ENCODE results near the gene MRRF.

Gene MRRF

DNA sequence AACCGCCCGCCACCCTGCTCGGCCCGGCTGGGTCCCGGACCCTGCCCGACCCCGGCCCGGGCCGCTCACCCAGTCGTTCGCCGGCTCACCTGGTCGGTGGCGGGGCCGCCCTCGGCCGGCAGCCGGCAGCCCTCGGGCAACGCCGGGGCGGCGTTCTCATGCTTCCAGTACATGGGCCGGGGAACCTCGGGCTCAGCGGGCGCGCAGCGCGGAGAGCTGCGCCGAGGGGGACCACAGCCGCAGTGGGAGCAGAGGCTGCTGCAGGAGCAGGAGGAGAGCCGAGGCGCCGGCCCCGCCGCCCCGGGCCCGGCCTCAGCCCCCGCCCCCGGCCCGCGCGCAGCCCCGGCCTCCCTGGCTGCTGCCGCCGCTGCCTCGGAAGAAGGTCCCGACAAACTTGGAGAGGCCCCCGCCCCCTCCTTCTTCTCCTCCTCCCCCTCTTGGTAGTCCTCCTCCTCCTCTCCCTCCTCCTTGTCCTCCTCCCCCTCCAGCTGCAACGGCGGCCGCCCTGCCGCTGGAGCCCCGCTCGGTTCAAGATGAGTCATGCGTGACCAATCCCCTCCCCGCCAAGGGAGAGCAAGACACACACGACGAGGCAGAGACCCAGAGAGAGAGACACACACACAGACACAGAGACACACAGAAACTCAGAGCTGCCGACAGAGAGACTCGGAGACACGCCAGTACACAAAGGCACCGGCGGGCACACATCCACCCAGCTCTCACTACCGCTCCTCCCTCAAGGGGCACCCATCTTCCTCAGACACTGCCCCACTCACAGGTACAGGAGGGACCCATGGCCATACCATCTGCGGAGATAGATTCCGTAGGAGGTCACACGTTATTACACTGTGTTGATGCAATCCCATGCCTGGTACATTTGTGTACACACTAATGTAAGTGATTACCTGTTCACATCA, 35.9 kb upstream of the MRRF start, which contains the start of gene LHX6:
Gene LHX6 (minus strand): TSS at position 390 of the 917 bp plus-strand sequence. CDS start 217 bp downstream, at position 173.
- DNase-seq = no peak

DNA sequence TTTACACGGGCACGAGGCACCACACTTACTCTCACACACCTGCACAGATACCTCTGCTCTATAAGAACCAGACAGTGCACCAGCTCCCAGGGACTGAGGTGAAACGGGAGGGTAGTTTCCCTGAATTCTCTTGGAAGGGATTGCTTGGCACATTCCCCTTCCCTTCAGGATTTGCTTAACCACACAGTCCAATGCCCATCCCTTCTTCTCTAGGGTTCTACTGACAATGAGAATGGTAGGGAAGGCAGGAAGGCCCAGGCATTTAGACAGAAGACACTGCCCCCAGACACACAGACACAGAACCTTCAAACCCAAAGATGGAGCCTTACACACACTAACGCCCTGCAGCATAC, 35.2 kb upstream of the MRRF start:
- no peak for DNase-seq

DNA sequence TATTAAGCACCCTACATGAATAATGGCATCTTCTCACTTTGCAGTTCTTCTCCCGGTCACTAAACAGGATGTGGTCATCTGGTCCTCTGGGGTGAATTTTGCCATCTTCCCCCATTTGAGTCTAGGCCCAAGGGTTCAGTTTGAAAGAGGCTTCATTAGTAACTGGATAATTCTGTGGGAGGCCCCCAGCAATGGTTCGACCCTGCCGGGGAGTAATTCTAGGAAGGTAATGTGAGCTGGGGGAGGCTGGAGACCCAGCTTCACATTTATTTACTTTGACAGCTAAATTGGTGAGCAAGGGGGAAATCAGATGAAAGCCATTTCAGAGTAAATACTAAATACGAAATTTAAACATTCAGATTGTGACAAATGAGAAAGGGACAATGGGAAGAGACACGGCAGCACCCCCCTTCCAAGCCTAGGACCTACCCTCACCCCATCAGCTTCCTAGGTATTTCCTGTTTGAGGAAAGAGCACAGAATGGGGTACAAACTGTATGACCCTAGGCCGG, 31.8 kb upstream of the MRRF start:
- DNase-seq = no peak

DNA sequence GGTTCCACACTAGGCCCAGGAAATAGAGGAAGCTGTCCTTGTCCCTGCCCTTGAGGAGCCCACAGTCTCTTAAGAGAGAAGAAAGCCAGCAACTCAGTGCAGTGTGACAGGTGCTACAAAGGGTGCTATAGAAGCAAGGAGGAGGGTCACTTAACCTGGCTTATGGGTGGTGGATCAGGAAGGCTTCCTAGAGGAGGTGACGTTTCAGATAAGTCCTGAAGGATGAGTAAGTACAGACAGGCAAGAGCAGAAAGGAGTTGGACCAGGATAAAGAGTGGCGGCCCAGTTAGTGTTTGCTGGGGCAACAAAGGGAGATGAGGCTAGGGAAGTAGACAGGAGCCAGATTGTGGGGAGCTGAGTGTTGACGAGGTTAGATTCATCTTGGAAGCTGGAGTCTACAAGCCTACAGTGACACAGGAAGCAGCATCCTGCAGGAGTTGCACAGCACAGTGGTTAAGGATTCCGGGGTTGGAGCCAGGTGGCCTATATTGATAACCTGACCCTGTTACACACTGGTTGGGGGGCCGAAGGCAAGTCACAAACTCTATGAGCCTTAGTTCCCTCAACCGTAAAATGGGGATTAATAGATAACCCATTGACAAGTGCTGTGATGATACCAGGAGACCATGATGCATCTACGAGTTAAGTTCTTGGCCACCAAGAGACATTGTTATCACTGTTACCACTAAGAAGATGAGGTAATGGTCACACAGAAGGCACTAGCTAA, 30.5 kb upstream of the MRRF start:
- DNase-seq = no peak

DNA sequence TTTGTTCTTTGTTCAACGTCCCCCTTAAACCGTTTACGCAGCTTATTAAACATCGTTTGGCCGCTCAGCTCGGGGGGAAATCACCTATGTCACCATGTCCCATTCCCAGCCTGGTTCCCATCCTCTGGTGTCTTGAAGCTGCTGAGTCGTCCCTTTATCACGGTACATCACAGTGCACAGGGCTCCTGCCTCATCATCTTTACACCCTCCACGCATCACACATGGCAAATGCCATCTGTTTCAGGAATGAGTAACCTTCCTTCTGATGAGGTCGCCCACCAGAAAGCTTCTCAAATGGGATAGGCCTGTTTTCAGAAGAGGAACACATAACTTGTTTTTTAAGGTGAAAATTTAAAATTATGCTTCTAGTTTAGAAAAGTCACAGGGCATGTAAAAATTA, 28.0 kb upstream of the MRRF start:
- DNase-seq = no peak

DNA sequence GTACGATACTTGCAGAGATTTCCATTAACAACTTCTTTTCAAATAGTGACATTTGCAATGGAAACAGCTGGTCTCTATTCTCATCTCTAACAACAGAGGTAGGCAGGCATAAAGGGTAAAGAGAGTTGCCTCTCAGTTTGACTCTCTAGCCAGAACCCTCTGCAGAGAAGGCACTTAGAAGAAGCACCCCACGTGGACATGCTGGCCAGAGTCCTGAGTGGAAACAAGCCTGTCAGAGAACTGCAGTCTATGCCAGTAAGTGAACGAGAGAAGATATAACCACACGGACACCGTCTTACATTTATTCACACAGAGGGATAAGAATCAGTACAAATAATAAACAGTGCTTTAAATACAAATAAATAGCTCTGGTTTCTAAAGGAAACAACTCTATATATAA, 25.0 kb upstream of the MRRF start:
- no peak for DNase-seq

DNA sequence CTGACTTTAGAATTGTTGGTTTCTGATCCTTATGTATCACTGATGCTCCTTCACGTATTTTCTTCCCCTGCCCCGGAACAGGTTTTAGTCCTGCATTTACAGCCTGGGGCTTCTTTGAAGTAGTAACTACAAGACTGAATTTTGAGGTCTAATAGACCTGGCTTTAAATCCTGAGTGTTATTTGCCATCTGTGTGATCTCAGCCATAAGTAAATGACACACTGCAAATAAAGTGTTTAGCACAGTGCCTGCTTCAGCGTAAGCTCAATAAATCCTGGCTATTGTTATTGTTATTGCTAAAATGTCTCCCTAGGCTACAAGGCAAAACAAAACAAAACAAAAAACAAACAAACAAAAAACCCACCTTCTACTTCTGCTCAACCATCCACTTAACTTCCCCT, 20.3 kb upstream of the MRRF start:
- DNase-seq = no peak

DNA sequence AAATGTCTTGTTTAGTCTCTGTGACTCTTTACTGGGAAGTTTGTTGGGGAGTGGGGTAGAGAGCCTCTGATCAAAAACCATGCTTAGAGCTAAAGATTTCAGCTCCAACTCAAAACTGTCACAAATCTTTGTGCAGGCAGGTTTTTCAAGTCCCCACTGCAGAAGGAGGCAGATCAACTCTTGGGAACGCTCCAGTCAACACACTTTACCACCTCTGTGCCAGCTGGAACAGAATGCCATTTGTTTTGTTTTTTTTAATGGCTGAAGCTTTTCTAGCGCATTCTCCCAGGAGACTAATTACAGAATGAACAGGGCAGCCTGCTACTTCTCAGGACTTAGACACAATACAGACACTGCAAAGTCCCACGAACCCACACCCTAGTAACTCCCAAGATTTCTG, 18.0 kb upstream of the MRRF start:
- DNase-seq = no peak

DNA sequence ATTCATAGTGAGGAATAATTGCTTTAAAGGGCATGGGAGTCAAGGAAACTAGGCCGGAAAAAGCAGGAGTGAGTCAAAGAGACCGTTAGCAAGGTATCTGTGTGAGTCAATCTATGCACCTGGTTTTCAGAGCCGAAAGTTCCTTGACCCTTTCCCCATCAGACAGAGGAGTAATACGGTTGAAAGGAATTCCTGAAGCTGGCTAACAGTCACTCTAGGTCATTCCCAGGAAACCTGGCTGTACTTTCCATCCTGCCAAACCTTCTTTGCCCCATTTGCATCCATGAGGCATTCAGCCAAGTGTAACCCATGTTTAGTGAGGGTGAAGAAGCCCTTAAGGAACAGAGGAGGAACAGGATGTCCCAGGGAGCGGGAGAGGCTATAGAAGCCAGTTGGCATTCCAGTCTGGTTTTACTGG, 16.2 kb upstream of the MRRF start:
- DNase-seq = no peak

DNA sequence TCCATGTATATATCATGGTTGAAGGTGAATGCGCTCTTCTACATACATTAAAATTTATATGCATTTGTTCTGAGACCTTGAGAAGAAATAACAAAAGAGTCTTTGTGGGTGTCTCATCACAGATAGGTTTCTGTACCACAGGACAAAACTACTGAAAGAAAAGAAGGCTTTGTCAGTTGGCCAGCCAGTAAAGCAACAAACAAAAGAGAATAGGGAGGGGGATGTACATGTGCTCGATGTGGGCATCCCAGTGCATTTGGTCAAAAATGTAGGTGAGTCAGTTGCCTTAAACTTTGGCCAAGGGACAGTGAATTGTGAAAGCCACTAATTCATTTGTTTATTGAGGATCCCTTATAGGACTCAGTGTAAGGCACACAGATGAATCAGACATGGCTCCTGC, 13.3 kb upstream of the MRRF start:
- no peak for DNase-seq

DNA sequence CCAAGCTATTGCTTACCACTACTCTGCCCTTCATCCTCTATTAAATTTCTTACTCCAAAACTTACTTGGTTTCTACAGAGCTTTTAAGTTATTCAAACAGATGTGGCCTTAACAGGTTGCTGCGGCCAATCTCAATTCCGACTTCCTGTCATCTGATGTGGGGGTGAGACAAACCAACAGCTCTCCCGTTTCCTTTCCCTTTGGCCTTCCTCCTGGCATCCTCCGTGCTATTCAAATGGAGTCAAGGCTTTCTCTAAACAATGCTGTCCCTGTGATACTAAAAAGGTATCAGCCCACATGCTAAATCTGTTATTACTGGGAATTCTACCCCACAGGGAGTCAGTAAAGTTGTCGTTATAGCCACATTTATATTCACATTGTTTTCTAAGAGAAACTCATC, 11.9 kb upstream of the MRRF start:
- no peak for DNase-seq

DNA sequence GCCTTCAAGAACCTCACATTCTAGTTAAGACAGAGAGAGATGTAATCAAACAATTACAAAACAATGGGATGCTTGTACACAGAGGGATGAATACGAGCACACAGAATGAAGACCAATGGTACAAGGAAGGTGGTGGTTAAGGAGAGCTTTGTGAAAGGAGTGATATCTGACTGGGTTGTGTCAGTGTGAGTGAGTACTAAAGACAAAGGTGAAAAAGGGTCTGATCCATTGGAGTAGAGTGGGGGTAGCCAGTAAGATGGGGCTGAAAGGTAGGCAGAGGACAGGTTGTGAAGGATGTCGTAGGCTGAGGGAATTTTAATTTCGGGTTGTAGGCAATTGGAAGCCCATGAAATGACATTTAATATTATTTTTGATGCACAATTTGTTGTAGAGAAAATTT, 9.9 kb upstream of the MRRF start:
- DNase-seq = no peak

DNA sequence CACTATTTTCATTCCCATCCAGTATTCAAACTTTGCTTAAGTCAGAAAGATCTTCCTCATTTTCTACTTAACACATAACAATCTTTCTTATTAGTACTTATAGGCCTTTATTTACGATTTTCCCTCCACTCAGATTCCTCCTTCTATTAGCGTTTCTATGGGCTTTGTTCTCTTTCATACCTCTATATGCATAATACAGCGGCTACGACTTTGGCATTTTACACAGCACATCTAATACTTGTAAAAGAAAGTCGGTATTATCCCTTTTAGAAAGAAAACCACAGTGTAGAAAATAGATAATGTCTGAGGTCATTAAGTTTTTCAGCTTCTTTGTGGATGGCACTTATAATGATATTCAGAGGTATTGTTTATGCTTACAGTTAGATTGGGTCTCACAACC, 8.5 kb upstream of the MRRF start:
- no peak for DNase-seq

DNA sequence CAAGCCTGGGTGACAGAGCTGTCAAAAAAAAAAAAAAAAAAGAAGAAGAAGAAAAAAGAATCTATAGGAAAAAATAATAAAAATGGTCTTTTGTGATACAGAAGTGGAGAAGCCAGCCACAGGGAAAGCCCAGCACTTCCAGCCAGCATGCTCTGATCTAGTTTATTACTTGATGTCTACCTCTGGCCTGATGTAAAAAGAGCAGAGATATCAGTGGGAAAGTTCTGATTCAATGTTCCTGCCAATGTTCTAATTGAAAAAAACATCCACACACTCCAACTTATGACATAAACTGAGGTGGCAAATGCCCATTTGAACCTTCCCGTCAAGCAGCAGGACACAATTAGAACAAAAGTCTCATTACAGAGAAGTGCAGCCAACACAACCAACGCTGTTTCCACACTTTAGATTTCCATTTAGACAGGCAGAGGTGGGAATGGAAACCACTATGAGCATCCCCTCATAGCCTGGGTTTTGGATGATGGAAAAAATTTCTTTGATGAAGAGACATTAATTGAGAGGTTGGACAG, 5.7 kb upstream of the MRRF start:
- no peak for DNase-seq

DNA sequence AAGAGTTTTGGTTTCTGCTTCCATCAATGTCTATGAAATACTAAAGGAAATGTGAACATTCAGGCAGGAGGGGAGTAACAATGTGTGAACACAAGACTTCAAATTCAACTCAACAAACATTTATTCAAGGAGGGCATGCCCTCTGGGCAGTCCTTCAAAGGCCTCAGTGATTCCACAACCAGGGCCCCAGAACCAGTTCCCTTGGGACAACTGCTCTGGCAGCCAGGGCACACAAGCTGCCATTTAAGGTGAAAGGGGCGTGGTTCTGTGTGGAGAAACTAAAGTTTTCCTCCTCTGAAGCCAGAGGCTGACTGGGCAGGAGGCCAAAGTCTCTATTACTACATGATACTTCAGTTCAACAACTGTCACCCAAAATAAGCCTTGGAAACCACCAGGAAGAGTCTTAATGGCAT, 3.2 kb upstream of the MRRF start:
- DNase-seq = no peak

DNA sequence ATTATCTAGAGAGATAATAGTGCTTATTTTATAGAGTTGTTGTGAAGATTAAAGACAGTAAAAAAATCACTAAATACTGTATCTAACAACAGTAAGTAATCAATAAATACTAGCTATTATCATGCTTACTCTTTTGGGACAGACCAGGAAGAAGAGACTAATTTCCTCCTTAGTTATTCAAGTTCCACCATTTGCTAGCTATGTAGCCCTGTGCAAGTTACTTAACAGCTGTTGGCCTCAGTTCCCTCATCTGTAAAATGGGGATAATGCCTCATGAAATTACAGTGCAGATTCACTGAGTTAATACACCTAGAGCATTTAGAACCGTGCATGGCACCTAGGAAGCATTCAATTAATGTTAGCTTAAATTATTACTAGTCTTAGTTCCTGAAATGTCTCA, 2.6 kb upstream of the MRRF start:
- DNase-seq = no peak

DNA sequence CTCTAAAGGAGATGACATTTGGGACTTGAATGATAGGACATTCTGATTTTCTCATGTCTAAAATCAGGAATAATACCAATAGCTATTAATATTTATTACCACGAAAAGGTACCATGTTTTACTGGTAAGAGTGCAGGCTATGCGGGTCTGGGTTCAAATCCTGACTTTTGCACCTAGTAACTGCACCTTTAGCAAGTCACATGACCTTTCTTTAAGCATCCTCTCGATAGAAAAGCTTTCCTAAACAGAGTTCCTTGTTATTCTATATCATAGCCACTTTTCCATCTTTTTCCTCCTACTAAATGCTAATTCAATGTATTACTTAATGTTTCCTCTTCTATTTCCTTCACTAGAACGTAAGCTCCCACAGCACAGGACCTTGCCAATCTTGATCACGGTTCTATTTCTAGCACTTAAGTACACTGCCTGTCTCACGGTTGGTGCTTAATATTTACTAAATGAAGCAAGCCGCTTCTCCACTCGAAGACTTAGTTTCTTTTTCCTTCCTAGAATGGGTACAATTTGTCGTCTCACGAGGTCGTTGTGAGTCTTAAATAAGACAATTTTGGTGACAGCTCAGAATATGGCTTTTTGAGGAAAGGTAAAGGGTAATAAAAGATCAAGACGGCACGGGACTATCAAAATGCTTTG, 858 bp upstream of the MRRF start:
- DNase-seq = peak in 1 of 6 experiments; percentile 4

DNA sequence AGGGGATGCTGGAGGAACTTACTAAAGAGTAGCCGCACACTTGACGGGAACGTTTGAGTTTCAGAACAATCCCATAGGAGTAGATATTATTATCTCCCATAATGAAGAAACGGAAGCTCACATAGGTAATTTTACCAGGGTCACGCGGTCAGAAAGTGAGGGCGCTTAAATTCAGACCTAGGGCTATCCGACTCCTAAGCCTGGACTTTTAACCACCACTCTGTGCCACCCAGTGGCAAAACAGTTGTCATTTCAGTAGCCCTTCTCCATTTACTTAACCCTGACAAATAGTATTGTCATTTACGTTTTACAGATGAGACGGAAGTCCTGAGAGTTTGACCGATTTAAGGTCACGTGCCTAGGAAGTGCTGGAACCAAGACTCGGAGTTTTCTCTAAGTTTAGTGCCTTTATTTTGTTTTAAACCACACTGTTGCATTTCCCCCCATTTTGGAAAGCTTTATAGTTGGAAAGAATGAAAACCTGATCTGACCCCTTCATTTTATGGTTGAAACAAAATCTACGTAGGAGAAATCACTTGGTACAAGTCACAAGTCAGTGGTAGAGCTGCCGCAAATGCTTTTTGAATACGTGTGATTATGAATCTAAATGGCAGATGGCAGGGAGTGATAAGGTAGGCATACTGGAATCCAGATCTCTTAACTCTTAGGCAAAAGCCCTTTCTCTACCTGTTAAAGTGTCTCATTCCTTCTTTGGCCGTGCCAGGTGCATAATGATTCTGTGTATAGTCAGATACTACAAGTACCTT, 650 bp downstream of the MRRF start:
- DNase-seq = peak in 3 of 6 experiments; percentile 18 to 53 (median 25)

DNA sequence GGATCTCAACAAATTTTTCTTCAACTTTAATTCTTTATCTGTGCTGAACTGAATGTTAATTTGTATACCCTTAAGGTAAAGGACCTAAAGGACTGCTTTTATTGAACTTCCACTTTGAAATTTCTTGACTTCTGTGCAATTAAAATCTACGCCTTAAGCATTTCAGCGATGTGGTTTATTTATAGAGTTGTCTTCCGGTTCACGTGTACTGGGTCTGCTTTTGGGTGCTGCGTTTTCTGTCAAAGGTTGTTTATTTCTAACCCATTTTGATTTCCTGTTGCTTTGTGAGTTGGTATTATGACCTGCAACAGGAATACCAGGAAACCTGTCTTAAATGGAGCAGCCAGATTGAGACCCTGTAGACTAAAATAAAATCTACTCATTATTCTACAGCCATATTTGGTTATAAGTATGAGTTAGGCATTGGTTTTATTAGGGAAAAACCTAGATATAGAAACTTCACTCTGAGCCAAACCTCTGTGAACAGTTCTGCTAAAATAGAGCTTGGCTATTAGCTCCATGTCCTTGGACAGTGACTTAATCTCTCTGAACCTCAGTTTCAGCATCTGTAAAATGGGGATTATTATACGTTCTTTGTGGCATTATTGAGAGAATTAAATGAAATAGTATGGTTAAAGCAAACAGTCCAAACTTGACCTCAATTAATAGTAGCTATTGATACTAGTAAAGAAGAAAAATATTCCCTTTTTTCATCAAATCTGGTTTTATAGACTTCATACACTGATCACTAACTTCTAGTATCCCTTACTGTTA, 3.5 kb downstream of the MRRF start:
- DNase-seq = no peak

DNA sequence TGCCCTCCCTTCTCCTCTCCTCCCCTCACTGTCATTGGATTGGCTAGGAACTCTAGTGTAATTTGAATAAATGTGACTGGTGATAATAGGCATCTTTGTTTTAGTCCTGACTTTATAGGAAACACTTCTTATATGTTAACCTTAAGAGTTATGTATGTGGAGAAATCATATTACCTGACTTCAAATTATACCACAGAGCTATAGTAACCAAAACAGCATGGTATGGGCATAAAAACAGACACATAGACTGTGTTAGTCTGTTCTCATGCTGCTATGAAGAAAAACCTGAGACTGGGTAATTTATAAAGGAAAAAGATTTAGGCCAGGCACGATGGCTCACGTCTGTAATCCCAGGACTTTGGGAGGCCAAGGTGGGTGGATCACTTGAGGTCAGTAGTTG, 9.4 kb downstream of the MRRF start:
- DNase-seq = no peak

DNA sequence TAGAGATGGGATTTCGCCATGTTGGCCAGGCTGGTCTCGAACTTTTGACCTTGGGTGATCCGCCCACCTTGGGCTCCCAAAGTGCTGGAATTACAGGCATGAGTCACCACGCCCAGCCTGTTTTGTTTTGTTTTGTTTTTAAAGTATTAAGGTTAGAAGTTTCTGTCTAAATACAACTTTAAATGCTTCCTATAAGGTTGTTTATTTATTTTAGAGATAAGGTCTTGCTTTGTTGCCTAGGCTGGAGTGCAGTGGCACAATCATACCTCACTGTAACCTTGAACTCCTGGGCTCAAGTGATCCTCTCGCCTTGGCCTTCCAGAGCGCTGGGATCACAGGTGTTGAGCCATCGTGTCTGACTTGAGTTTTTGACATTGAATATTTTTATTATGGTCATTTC, 11.4 kb downstream of the MRRF start:
- no peak for DNase-seq

Data from stimulated activated naive CD4-positive, alpha-beta T cell (primary cell).